Glutamatergic neuron (in vitro differentiated cells): ENCODE results near the gene MAJIN. TPM values are rescaled to one million over a fixed set of nuclear protein-coding genes. Genes with fewer than 3 reads are reported as not detected.
"Not testable (repeated sequence)": the region's sequence is repeated elsewhere in the genome, so short reads cannot be mapped to it uniquely, and the experiment has no call there.

Source experiments
- DNase-seq: peaks from one replicate; pipeline ENCODE4 v3.0.0; 2022
- H3K27ac Mint-ChIP-seq: one replicate; pipeline ENCODE4 v1.8.0; 2020; ENCODE audit warnings: mild to moderate bottlenecking, mixed read lengths, inconsistent platforms; ENCODE audit not compliant: unreplicated experiment
- H3K27me3 Mint-ChIP-seq: one replicate; pipeline ENCODE4 v1.8.0; 2020; ENCODE audit warnings: mild to moderate bottlenecking, moderate library complexity, mixed read lengths, inconsistent platforms; ENCODE audit not compliant: unreplicated experiment
- H3K36me3 Mint-ChIP-seq: one replicate; pipeline ENCODE4 v1.8.0; 2020; ENCODE audit warnings: mild to moderate bottlenecking, mixed read lengths, inconsistent platforms; ENCODE audit not compliant: unreplicated experiment
- H3K4me1 Mint-ChIP-seq: one replicate; pipeline ENCODE4 v1.8.0; 2020; ENCODE audit warnings: mild to moderate bottlenecking, low read depth, mixed read lengths, inconsistent platforms; ENCODE audit not compliant: unreplicated experiment
- H3K4me3 Mint-ChIP-seq: one replicate; pipeline ENCODE4 v1.8.0; 2020; ENCODE audit warnings: mild to moderate bottlenecking, mixed read lengths, inconsistent platforms; ENCODE audit not compliant: unreplicated experiment
- H3K9me3 Mint-ChIP-seq: one replicate; pipeline ENCODE4 v1.8.0; 2020; ENCODE audit warnings: mild to moderate bottlenecking, moderate library complexity, mixed read lengths, inconsistent platforms; ENCODE audit not compliant: unreplicated experiment
- CTCF ChIP-seq: fragments of 200-600 bp; sonication (generic); IDR thresholded peaks from one replicate; pipeline ENCODE4 v1.5.0; 2021; ENCODE audit not compliant: partially characterized antibody, unreplicated experiment
- total RNA-seq: library from RNA; stranded (reverse); fragmentation: NEBNext Ultra II Directional; extraction: Animal tissue kit (Norgen Biotek cat#: 25700); gene quantifications from one replicate; pipeline ENCODE4 v1.2.1, GENCODE V29; 2021; ENCODE audit not compliant: unreplicated experiment

The MAJIN gene
- total RNA-seq, 1 donor from 2014 or later = not detected

- TF ChIP-seq CTCF = no peak
- Mint-ChIP-seq H3K27ac (no peak overlapping the region), H3K9me3 (peaks cover 3% of the 10 kb centered on the region)
These were observed 18.5 kb upstream of the MAJIN start for GRCh38 chr11:64990222-64990923.

GRCh38 chr11:64989416-64989815, 17.5 kb upstream of the MAJIN start:
- Mint-ChIP-seq H3K4me3 (no peak overlapping the region), H3K9me3 (peaks cover 6% of the 10 kb centered on the region), H3K36me3 (no peaks in the 10 kb centered on the region), H3K4me1 (no peaks in the 10 kb centered on the region), H3K27me3 (peaks cover 1% of the 10 kb centered on the region), H3K27ac (no peak overlapping the region)
- DNase-seq = no peak
- TF ChIP-seq CTCF = no peak

More at GRCh38 chr11:64990222-64990923, 18.5 kb upstream of the MAJIN start:
- H3K4me3 Mint-ChIP-seq = no peak overlapping the region
- H3K36me3 Mint-ChIP-seq = no peaks in the 10 kb centered on the region
- H3K27me3 Mint-ChIP-seq = peaks cover 1% of the 10 kb centered on the region
- no peak for DNase-seq
- H3K4me1 Mint-ChIP-seq = no peaks in the 10 kb centered on the region

- no peak for DNase-seq
- Mint-ChIP-seq H3K4me1 (no peaks in the 10 kb centered on the region), H3K36me3 (no peaks in the 10 kb centered on the region)
These were observed 16.3 kb upstream of the MAJIN start for GRCh38 chr11:64987998-64988854.

GRCh38 chr11:64983339-64983738, 11.4 kb upstream of the MAJIN start:
- H3K27me3 Mint-ChIP-seq, H3K9me3 Mint-ChIP-seq, H3K4me3 Mint-ChIP-seq, H3K4me1 Mint-ChIP-seq, DNase-seq, H3K27ac Mint-ChIP-seq, H3K36me3 Mint-ChIP-seq: not testable (repeated sequence)

More at GRCh38 chr11:64987998-64988854, 16.3 kb upstream of the MAJIN start:
- no peak overlapping the region for H3K4me3 Mint-ChIP-seq
- no peak for TF ChIP-seq CTCF
- peaks cover 5% of the 10 kb centered on the region for H3K9me3 Mint-ChIP-seq
- H3K27ac Mint-ChIP-seq = no peak overlapping the region
- H3K27me3 Mint-ChIP-seq = peaks cover 2% of the 10 kb centered on the region

GRCh38 chr11:64976651-64977050, 4.7 kb upstream of the MAJIN start:
- DNase-seq = no peak
- Mint-ChIP-seq H3K36me3 (peaks cover 5% of the 10 kb centered on the region), H3K4me1 (peaks cover 3% of the 10 kb centered on the region), H3K9me3 (no peaks in the 10 kb centered on the region), H3K27ac (no peak overlapping the region), H3K4me3 (no peak overlapping the region), H3K27me3 (peaks cover 3% of the 10 kb centered on the region)
- no peak for TF ChIP-seq CTCF
